ENCODE results near the gene PDCD1. TPM values are rescaled to one million over a fixed set of nuclear protein-coding genes. Genes with fewer than 3 reads are reported as not detected.

Gene PDCD1
- total RNA-seq, 2 experiments from 2014 or later = 5.4 to 6.6 TPM

DNA sequence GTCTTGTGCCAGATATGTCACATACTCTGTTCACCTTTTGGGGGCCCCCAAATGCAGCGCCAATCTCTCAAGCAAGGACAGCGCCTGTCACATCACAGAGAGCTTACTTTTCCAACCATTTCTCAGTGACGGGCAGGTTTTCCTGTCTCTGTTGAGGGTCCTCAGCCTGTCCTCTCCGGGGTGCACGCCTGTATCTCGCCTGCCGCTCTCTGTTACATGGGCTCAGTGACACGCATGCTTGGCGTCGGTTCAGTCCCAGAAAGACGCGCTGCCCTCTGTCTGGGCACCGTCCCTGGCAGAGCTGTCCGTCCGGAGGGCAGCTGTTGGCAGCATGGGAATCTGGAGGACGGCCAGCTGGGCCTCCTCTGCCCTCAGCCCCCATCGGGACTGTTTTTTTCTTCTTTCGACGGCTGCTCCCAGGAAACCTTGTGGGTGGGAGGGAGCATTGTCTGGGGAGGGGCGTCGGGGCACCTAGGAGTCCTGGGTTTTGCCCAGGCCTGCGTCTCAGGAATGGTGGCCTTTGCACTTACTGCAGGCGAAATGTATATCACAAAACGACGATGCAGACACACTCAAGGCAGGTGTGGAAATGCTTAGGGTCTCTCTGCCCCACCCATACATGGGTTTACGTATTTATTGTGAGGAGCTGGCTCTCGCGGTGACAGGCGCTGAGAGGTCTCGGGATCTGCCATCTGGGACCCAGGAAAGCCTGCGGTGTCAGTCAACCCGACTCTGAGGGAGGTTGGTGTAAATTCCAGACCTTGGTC lies 41.7 kb upstream of the PDCD1 start:
- no peaks in the 10 kb centered on the region for H3K4me1 Mint-ChIP-seq
- ATAC-seq (ENCODE audit: low read depth) (no peak), DNase-seq (peak; percentile 15)
- no peak overlapping the region for H3K4me3 Mint-ChIP-seq
- POLR2A ChIA-PET = no interaction called here
- no peaks in the 10 kb centered on the region for H3K36me3 Mint-ChIP-seq
- H3K27me3 Mint-ChIP-seq = no peaks in the 10 kb centered on the region
- no peak overlapping the region for H3K27ac Mint-ChIP-seq
- peaks cover 2% of the 10 kb centered on the region for H3K9me3 Mint-ChIP-seq

DNA sequence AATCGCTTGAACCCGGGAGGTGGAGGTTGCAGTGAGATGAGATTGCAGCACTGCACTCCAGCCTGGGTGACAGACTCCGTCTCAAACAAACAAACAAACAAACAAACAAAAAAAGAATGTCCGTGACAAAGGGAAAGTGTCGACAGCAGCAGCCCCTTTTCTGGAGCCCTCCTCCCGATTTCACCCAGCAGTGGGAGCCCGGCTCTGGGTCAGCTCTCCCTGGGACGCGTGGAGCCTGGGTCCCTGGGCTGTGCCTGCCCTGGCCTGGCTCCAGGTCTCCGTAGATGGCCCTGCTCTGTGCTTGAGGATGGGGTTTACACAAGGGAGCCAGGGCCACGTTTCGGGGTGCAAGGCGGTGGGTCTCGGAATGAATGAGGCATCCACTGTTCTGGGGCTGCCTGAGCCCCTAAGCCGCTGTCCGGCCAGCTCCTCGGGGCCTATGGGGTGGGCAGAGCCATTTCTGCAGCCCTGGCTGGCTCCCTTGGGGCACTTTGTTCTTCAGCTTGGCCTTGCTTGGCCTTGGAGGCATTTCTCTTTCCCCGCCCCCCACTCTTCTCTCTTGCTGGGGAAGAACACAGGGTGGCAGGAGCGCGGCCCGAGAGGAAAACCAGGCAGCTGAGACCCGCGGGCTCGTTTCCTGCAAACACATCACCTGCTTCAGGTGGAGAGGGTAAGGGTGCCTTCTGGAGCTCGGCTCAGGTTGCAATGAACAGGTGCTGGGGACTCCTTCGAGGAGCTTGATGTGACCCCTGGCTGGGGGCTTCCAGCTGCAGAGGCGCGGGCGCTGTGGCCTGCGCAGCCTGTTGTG lies 40.0 kb upstream of the PDCD1 start:
- POLR2A ChIA-PET = interaction anchor here (0.5 kb wide), 1 partner anchor 81 kb away, joined by 3 read pairs; no protein-coding TSS in a partner anchor

GRCh38 chr2:241897231-241897916 lies 38.7 kb upstream of the PDCD1 start:
- no peaks in the 10 kb centered on the region for H3K36me3 Mint-ChIP-seq
- H3K9me3 Mint-ChIP-seq = peaks cover 2% of the 10 kb centered on the region
- no peaks in the 10 kb centered on the region for H3K27me3 Mint-ChIP-seq
- H3K4me1 Mint-ChIP-seq = no peaks in the 10 kb centered on the region
- no peak for DNase-seq
- ATAC-seq (ENCODE audit: low read depth) = no peak
- H3K27ac Mint-ChIP-seq = no peak overlapping the region
- H3K4me3 Mint-ChIP-seq = no peak overlapping the region
- POLR2A ChIA-PET = no interaction called here

More for the DNA sequence above, 40.0 kb upstream of the PDCD1 start:
- no peak overlapping the region for H3K27ac Mint-ChIP-seq
- no peaks in the 10 kb centered on the region for H3K4me1 Mint-ChIP-seq
- no peak for ATAC-seq (ENCODE audit: low read depth)
- no peak overlapping the region for H3K4me3 Mint-ChIP-seq
- H3K9me3 Mint-ChIP-seq = peaks cover 2% of the 10 kb centered on the region
- no peaks in the 10 kb centered on the region for H3K36me3 Mint-ChIP-seq
- no peaks in the 10 kb centered on the region for H3K27me3 Mint-ChIP-seq
- no peak for DNase-seq

DNA sequence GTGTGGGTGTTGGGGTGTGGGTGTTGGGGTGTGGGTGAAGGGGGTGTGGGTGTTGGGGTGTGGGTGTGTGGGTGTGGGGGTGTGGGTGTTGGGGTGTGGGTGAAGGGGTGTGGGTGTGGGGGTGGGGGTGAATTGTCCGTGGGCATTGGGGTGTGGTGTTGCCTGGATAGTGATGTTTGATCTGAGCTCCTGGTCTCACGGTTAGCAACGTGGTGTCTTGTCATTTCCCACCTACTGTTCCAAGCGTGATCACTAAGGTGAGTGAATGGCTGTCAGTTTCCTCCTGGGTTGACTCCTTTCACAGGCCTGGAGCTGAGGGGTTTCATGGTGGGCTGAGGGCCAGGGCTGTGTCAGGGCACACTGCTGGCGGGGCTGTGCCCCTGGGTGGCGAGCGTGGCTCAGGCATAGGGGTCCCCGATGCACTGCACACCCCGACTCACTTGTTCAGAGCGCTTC lies 38.1 kb upstream of the PDCD1 start:
- Mint-ChIP-seq H3K27ac (no peak overlapping the region), H3K27me3 (no peaks in the 10 kb centered on the region), H3K36me3 (no peaks in the 10 kb centered on the region), H3K4me3 (no peak overlapping the region), H3K9me3 (peaks cover 2% of the 10 kb centered on the region), H3K4me1 (no peaks in the 10 kb centered on the region)
- ATAC-seq (ENCODE audit: low read depth) (no peak), DNase-seq (no peak)
- POLR2A ChIA-PET = no interaction called here

- Mint-ChIP-seq H3K9me3 (peaks cover 2% of the 10 kb centered on the region), H3K36me3 (no peaks in the 10 kb centered on the region), H3K27ac (peak overlapping the region; percentile 60), H3K4me3 (no peak overlapping the region), H3K4me1 (no peaks in the 10 kb centered on the region), H3K27me3 (no peaks in the 10 kb centered on the region)
- ATAC-seq (ENCODE audit: low read depth) (no peak), DNase-seq (no peak)
- POLR2A ChIA-PET = interaction anchor here (1.0 kb wide), 1 partner anchor 149 kb away, joined by 3 read pairs; no protein-coding TSS in a partner anchor
Observed at GRCh38 chr2:241895712-241896641, 37.3 kb upstream of the PDCD1 start.

GRCh38 chr2:241895427-241895711 lies 36.7 kb upstream of the PDCD1 start:
- no peak overlapping the region for H3K4me3 Mint-ChIP-seq
- POLR2A ChIA-PET = interaction anchor here (1.0 kb wide), 1 partner anchor 148 kb away, joined by 3 read pairs; no protein-coding TSS in a partner anchor
- H3K9me3 Mint-ChIP-seq = peaks cover 2% of the 10 kb centered on the region
- DNase-seq = no peak
- ATAC-seq (ENCODE audit: low read depth) = no peak
- no peak overlapping the region for H3K27ac Mint-ChIP-seq
- no peaks in the 10 kb centered on the region for H3K4me1 Mint-ChIP-seq
- H3K27me3 Mint-ChIP-seq = no peaks in the 10 kb centered on the region
- H3K36me3 Mint-ChIP-seq = no peaks in the 10 kb centered on the region

GRCh38 chr2:241894681-241895426 lies 36.2 kb upstream of the PDCD1 start:
- Mint-ChIP-seq H3K4me1 (no peaks in the 10 kb centered on the region), H3K36me3 (peaks cover 3% of the 10 kb centered on the region), H3K27ac (no peak overlapping the region), H3K27me3 (no peaks in the 10 kb centered on the region), H3K4me3 (no peak overlapping the region), H3K9me3 (peaks cover 2% of the 10 kb centered on the region)
- ATAC-seq (ENCODE audit: low read depth) (no peak), DNase-seq (peak; percentile 20)
- POLR2A ChIA-PET = interaction anchor here (1.0 kb wide), 1 partner anchor 148 kb away, joined by 3 read pairs; no protein-coding TSS in a partner anchor

- POLR2A ChIA-PET = no interaction called here
- no peak overlapping the region for H3K4me3 Mint-ChIP-seq
- H3K36me3 Mint-ChIP-seq = peaks cover 10% of the 10 kb centered on the region
- DNase-seq (peak; percentile 23), ATAC-seq (ENCODE audit: low read depth) (no peak)
- no peak overlapping the region for H3K27ac Mint-ChIP-seq
- H3K9me3 Mint-ChIP-seq = peaks cover 3% of the 10 kb centered on the region
- H3K4me1 Mint-ChIP-seq = no peaks in the 10 kb centered on the region
- H3K27me3 Mint-ChIP-seq = no peaks in the 10 kb centered on the region
Observed at GRCh38 chr2:241894056-241894641, 35.5 kb upstream of the PDCD1 start.

DNA sequence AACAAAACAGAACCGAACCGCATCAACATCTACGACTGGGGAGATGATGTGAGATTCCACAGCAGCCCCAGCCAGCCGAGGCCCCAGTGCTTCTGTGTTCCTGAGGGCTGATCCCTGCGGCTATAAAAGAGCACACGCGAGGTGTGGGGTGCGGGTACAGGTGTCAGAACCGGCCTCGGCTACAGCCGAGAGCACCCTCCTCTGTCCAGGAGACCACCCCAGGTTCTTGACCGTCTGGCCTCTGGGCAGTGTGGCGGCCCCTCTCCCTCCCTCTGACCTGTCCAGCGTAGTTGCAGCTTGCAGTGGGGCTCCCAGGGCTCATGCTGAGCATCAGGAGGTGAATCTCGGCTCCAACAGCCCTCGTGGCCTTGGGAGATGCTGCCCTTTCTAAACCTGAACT lies 34.6 kb upstream of the PDCD1 start:
- no peak overlapping the region for H3K4me3 Mint-ChIP-seq
- H3K9me3 Mint-ChIP-seq = peaks cover 7% of the 10 kb centered on the region
- H3K36me3 Mint-ChIP-seq = peaks cover 15% of the 10 kb centered on the region
- ATAC-seq (ENCODE audit: low read depth) (no peak), DNase-seq (peak; percentile 5)
- no peaks in the 10 kb centered on the region for H3K27me3 Mint-ChIP-seq
- POLR2A ChIA-PET = no interaction called here
- peaks cover 3% of the 10 kb centered on the region for H3K4me1 Mint-ChIP-seq
- H3K27ac Mint-ChIP-seq = no peak overlapping the region

- Mint-ChIP-seq H3K36me3 (peaks cover 20% of the 10 kb centered on the region), H3K9me3 (peaks cover 8% of the 10 kb centered on the region), H3K27ac (no peak overlapping the region), H3K4me1 (peaks cover 6% of the 10 kb centered on the region), H3K4me3 (no peak overlapping the region), H3K27me3 (no peaks in the 10 kb centered on the region)
- ATAC-seq (ENCODE audit: low read depth) = no peak
- peak; percentile 8 for DNase-seq
- POLR2A ChIA-PET = no interaction called here
Observed at GRCh38 chr2:241892299-241893137, 33.8 kb upstream of the PDCD1 start.

DNA sequence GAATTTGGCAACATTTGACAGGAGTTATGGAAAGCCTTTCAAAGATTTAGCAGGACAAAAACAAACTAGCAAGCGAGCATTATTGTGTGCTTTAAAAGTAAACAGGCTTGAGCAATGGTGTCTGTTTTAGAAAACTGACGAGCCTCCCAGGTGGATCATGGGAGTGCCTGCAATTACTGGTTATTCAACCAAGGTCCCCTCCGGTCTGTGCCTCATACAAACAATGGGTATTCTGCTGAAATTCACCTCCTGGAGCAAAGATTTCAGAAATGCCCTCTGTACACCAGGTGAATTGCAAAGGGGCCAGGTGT lies 33.2 kb upstream of the PDCD1 start:
- Mint-ChIP-seq H3K36me3 (peaks cover 22% of the 10 kb centered on the region), H3K4me1 (peaks cover 6% of the 10 kb centered on the region), H3K27me3 (no peaks in the 10 kb centered on the region), H3K9me3 (peaks cover 8% of the 10 kb centered on the region), H3K27ac (no peak overlapping the region), H3K4me3 (no peak overlapping the region)
- POLR2A ChIA-PET = no interaction called here
- no peak for DNase-seq
- ATAC-seq (ENCODE audit: low read depth) = no peak
